GM19452 (cell line): Measurements from ENCODE around the gene DUSP6.

Experiments
- ATAC-seq: cut with Tn5 transposase; IDR thresholded peaks from one replicate; pipeline ENCODE4 v1.9.1; 2021; ENCODE audit not compliant: unreplicated experiment

Gene DUSP6

DNA sequence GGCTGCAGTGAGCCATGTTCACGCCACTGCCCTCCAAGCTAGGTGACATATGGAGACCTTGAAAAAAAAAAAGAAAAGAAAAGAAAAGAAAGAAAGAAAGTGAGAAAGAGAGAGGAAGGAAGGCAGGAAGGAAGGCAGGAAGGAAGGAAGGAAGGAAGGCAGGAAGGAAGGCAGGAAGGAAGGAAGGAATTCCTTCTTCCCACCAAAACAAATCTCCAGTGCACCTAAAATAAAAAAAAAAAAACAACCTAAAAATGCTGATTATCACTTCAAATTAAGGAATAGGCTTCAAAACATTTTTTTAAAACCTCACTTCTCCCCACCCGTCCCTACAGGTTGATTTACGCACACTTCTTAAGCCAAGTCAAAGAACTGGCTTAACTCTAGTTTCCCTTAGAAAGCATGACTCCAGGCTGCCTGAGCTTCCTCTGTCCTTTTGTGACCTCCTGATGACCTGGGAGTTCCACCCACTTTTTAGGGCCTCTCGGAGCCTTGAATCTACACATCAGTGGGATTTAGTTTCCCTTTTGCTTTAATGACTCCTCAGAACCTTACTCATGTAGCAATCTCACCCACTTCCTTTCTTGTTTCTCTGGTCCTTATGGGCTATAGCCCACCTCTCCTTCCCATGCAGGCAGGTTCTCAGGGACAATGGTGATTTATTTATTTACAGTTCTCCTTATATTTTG lies 18.6 kb downstream of the DUSP6 start:
- peak; percentile 81 for ATAC-seq

DNA sequence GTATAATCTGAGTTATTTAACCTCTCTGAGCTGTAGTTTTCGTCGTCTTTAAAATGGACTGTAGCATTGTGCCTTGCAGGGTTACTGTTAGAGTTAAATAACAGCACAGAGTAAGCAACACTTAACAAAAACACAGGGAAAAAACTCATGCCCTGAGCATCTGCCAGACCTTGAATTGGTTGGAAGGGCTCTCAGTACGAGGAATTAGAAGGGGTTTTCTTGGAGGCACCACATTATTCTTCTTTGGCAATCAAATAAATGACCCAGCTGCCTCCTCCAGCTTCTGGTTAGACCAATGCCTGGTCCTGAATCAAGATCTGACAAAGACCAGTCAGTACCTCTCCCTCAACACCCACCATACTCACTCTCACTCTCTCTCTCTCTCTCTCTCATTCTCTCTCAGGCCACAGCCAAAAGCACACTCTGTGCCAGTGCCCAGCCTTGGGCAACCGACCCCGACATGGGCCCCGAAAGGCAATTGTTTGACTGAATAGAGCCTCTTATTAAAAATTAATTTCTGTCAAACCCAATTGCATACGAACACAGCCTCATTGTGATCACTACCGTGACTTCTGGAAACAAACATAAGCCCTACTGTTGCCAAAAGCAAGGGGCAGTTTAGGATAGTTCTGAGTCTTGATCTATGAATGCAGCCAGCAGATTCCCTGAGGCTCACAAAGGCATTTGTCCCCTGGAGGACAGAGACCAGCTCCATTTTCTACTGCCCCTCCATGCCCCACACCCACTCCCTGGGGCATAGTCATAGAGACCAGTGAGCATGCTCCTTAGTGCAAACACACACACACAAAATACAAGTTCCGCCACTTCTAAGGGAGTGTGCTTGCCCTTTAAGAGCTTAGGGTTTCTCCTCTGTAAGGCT lies 23.9 kb downstream of the DUSP6 start:
- no peak for ATAC-seq

DNA sequence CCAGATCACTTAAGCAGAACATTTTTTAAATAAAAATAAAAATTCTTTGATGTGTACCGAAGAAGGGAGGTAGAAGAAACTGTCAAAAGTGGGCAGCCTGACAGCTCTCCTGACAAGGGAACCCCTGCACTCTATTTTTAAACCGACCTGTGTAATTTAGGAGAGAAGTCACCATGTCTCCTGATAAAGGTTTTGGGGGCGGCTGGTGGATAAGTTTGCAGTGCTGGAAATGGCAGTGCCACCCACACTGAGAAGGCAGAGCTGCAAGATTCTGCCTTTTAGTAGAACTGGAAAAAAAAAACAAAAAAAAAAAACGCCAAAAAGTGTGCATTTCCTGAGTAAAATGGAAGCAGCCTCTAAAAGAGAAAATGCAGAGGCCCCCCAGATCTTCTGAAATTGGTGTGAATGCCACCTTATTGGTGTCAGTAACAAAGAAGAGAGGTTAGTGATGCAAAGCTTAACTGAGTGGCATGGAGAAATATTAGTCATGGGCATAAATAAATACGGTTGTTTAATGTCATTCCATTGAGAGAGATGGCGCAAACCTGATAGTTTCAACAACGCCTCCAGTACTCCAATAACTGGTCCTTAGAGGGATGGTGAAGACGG lies 24.7 kb downstream of the DUSP6 start:
- ATAC-seq, result no peak

DNA sequence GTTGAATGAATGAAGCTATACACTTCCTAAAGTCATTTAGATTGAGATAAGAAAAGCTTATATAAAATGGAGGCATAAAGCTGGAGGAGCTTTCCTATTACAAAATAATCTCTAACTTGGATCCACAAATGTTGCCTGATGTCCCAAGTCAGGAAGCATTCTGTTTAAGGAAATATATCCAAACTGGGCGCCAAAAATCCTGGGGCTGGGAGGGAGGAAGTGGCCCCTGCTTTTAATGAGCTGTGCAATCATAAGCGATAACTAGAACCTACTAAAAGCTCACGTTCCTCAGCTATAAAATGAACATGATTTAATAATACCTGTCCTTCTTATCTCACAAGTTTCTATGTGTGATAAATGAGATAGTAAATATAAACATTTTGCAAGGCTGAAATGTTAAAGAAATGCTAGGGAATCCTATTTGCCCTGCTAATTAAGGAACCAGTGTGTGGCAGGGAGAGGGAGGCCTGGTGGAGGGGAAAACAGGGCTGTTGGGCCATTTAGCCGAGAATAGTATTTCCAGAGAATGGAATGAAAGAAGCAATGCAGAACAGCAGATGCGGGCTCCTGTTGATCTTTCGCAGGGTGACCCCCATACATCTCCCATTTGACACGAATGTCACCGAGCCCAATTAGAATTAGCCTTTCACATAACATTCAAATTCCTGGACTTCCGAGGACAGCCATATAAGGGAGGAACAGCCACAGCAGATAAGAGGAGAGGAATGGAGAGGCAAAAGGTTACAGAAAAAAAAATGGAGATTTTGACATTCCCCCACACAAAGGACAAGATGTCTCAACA lies 25.9 kb downstream of the DUSP6 start:
- ATAC-seq, result no peak

DNA sequence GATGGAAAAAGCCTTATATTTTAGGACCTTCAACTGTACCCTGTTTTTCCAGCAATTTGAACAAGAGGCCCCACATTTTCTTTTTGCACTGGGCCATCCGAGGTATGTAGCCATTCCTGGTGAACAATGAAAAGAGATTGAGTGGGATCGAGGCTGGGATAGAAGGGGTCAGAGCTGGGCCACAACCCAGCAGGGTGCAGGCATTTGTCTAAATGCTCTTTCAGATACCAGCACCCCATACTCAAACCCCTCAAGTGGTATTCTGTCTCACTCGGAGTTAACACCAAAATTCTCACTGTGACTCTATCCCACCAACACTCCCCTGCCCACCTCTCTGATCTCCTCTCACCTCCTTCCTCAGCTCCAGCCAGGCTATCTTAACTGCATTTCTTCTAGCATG lies 26.8 kb downstream of the DUSP6 start:
- no peak for ATAC-seq

DNA sequence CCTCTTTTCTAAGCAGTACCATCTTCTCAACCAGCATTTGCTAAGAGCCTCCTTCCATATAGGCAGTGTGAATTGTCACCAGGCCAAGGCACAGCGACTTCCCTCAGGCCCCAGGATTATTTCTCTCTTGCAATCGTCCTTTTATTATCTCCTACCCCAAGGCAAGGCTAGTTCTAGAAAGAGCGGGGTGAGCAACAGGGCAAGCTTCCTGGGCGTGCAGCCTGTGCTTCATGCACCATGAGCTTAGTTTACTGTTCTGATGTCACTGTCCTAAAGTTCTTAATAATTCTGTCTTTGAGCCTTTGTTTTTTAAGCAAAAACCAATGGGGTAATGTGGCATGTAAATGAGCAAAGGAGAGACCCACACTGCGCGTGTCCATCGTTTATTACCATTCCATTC lies 27.9 kb downstream of the DUSP6 start:
- ATAC-seq, result no peak

DNA sequence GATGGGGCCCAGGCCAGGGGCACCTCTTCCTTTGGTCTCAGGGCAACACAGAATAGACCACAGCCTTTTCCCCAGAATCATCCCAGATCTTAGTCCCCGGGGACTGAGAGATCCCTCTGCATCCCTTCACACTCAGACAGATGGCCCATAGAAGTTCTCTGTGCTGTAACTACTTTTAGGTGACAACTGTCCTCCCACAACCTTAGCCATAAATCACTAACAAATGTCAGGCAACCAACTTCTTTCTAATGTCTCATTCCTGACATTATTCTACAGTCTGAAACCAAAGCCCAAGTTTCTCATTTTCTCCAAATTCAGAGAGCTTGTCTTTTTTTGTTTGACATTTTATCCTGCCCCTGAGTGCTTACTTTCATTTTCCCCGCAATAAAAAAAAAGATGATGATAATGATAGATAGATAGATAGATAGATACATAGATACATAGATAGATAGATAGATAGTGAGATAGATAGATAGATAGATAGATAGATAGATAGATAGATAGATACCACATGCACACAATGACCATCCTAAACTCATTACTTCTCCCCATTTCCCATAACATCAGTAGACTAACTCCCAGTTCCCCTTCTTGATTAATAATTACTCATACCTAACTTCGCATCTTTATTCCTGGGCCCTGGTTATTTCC lies 28.6 kb downstream of the DUSP6 start:
- no peak for ATAC-seq

DNA sequence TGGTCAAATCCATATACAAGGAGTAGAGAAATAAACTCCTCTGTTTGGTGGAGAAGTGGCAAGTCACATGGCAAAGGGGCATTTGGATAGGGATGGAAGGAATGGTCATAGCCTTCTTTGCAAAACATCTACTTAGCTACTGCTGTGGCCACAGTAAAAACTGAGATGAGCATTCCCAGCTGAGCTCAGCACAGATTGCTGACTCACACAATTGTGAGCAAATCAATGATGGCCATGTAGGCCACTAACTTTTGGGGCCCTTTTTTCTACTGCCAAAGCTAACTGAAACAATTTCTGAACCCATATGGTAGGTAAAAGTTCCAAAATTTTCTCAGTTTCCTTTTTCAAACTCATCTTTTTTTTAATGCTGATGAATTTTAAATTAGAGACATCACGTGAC lies 31.6 kb downstream of the DUSP6 start:
- ATAC-seq, result no peak

DNA sequence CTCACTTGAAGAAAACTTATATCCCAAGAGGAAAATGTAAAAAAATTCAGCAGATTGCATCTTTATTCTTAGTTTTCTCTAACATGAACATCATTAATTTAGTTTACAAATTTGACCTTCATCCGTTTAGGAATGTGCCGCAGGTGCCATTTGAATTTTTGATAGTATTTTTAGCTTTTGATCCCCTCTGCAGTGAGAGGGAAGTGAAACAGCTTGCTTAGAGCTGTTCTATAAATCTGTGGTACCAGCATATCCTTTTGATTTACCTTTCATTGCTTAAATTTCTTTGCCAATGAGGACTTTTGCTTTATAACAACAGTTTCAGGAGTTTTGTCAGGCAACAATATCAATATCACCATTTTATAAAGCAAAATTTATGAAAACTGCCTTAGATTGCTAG lies 32.7 kb downstream of the DUSP6 start:
- no peak for ATAC-seq

DNA sequence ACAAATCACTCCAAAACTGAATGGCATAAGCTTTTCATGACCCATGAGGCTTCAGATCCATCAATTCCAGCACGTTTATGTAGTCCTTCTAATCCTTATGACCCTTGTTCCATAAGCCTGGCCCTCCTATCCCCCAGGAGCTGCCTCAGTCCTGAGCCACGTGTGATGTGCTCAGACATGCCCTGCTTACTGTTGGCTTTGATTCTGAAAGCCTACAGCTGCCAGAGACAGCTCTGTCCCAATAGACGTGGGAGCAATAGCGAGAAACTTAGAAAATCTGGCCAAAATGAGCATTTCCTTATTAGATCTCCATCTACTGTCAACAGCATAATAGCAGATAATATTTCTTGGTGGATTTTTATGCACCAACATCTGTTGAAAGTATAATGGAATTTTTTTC lies 33.2 kb downstream of the DUSP6 start:
- ATAC-seq, result no peak

DNA sequence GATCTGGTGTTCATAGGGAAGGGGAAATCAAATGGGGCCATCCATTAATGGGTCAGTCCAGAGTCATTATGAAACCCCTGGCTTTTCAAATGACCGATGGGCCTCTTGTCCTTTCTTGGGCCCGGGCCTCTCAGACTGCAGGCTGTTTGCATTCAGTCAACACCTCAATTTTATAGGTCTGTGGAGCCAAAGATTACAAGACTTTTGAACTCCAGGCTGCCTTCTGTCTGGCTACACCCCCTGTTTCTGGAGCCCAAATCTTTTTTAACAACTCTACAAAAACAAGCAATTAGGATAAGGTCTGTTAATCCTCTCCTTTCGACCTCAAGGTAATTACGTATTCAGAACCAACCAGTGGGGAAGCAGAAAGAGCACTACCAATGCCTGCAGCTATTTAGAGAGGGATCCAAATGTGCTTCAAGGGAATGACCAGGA lies 35.6 kb downstream of the DUSP6 start:
- ATAC-seq, result no peak

DNA sequence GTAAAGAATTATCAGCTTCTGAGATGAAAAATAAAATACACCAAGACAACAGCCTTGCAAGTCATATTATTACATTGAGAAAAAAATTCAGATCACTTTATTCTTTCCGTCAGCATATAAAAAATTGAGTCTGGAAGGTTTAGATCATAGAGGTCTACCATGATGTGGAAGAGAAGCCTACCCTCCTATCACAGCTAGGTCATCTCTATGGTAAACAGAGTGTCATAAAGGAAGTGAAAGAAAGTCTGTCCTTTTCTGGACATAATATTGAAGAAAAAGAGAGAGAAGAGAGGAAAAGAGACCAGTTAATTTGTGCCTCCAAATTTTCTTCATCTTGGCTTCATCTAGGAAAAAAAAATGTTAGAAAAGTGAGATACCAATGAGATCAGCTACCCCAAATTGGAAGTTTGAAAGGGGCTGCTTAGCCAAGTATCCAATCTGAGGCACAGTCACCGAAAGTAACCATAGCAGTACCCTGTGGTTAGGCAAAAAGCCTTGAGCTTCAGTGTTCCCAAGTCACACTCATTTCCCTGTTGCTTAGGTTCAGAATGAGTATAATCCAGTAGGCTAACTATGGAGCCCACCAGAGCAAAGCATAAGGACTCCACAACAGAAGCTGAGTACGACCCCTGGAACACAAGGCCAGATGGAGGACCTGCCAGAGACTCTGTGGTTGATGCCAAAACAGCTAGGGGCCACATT lies 38.1 kb downstream of the DUSP6 start:
- ATAC-seq, result no peak

DNA sequence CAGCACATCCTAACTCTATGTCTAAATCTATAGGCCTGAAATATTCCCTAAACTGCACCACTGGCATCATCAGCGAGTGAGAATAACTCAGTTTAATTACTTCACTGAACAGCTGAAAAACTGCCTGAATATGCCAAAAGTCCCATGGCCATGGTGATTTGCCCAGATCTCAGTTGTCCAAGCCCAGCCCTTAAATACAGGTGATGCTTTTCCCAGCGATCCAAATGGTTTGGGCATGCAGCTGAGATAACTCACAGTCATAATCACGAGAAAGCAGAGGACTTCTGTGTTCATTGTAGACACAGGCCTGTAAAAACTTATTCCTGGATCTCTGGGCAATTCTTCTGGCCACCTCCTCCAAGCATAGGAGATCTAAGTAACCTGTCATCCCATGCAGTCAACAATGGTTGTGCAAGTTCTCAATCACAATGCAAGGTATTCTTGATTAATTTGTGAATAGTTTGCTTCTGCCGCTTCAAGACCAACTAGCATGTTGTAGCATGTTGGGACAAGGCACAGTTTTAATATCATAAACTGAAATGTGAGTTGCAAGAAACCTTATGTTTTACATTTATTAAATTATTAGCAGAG lies 40.5 kb downstream of the DUSP6 start:
- ATAC-seq, result no peak

DNA sequence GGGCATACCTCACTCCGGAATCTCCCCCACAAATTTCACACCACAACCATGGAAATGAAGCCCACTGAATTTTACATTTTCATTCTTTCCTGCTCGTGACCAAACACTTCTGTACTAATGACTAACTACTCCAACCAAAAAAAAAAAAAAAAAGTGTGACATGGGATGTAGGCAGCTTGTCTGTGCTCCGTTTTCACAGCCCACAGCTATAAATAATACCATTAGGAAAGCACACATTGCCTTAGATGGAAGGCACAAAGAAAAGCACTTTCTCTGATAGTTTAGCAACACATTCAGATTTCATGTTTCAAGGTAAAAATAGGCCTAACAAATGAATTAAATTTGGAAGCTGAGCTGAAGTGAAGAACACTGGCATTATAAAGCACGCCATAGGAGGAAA lies 42.5 kb downstream of the DUSP6 start:
- no peak for ATAC-seq

DNA sequence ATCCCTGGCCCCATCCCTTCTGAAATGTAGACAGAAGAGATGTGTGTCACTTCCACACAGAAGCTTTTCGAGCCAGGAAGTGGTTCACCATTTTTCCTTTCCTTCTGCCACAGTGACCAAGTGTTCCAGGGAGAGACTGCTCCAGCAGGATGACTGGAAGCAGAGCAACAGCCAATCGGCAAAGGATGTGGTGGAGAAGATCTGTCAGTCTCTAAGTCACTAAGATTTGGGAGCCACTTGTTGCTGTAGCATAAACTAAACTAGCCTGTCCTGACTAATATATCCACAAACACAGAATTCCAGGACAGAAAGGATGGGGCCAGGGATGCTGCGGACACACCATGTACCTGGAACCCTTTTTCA lies 42.9 kb downstream of the DUSP6 start:
- no peak for ATAC-seq

DNA sequence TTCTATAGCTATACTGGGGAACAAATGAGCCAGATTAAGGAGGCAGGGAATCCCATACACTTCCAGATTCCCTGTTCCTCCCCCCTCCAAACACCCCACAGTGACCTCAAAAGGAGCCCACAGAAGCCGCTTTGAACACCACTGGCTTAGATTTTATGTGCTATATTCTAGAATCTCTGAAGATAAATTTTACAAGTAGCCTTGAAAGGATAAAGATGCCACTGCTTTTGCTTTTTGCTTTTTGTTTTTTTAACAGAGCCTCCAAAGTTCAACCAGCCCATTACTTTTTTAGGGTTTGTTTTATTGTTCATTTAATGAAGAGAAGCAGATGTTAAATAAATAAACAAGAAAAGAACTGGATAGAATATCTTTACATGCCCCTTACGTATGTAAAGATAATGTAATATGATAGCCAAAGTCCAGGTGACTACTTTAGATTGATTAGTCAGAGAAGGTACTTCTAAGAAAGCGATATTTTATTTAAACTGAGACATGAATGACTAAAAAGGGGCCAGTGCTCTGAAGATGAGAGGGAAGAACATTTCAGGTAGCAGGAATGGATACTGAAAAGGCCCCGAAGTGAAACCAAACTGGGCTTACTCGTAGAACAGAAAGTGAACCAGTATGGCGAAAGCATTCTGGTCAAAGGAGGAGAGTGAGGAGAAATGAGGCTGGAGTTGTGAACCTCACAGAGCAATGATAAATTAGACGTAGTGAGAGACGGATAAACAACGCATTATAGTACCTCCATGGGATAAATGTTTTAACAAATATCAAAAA lies 44.6 kb downstream of the DUSP6 start:
- ATAC-seq, result no peak

DNA sequence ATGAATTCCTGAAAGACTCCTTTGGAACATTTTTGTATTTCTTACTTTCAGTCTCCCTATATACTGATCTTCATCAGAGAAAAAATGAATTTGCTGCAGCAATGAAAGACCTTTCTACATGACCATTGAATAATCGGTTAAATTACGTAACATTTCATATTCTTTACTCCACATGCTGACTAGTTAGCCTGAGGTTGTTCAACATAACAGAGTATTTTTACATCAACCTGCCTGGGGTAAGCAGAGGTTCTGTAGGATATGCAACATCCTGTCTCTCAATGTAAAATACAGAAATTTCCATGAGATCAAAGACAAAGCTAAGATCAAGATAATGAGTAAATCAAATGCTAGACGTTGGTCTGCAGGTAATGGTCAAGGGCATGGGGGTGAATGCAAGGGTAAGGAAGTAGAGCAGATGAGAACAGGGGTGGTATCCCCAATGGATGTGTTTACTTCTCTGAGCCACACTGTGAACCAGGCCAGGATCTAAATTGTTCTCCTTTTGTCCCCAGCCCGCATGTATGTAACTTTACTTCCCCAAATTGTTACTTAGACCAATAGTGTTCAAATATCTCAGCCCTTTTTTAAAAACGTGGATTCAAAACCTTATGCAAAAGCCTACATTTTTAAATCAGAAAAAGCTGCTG lies 45.4 kb downstream of the DUSP6 start:
- ATAC-seq, result no peak

DNA sequence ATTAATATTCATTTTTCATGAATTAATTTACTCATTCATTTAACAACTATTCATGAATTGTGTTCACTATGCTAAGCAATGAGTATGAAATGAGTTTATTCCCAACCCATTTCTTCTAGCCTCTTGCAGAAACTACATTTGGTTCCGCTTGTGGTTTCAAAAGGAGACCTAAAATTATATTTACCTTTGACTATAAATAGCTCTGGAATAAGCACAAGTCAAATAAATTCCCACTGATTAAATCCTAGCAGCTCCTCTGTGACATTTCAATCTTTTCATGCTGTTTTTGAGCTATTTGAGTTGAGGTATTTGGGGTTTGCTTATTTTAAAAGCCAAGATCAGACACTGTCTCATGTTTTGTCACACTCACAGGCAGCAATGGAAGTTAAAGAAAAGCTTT lies 46.9 kb downstream of the DUSP6 start:
- ATAC-seq, result no peak

DNA sequence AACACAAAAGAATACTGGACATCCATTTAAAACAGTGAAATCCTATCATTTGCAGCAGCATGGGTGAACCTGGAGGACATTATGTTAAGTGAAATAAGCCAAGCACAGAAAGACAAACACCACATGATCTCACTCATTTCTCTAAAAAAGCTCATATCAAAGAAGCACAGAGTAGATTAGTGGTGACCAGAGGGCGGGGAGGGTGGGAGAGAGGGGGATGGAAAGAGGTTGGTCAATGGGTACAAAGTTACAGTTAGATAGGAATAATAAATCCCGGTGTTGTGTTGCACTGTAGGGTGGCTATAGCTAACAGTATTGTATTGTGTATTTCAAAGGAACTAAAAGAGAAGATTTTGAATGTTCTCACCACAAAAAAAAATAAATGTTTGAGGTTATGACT lies 52.4 kb downstream of the DUSP6 start:
- ATAC-seq, result no peak
